ENCODE measurements around the gene ZBTB3. TPM values are rescaled to one million over a fixed set of nuclear protein-coding genes. Genes with fewer than 3 reads are reported as not detected.
"Not testable (repeated sequence)": the region's sequence is repeated elsewhere in the genome, so short reads cannot be mapped to it uniquely, and the experiment has no call there.

Gene ZBTB3
- total RNA-seq, 1 donor from 2014 or later: 6.1 TPM

DNA sequence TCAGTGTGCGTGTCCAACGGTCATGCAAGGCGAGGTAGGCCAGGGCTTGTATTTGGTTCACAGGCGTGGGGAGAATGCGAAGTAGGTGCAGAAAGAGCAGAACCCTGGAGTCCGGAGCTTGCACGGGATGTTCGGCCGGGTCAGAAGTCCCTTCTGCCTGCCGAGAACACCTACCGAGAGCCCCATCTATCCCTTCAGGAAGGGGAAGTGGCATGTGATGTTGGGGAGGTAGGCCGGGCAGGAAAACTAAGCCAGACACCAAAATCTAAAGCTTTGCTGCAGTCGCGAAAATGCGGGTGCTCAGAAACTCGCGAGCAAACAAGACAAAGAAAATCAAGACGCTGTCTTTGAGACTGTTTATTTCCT, 16.8 kb upstream of the ZBTB3 start:
- intact Hi-C loops (cut with DNase I): loop anchor here (5.0 kb wide), 1 partner anchor 43 kb away; the partner anchor contains the start of genes HNRNPUL2 and TTC9C
- no peak for TF ChIP-seq CTCF (IDR thresholded peaks at IDR 0.05)
- Histone ChIP-seq H3K27me3 (no peaks in the 10 kb centered on the region), H3K4me3 (peak overlapping the region; percentile 66 to 78), H3K36me3 (peaks cover 0 to 20% of the 10 kb centered on the region in 2 donors), H3K4me1 (peaks cover 29% of the 10 kb centered on the region), H3K9me3 (no peaks in the 10 kb centered on the region), H3K27ac (peak overlapping the region; percentile 98)
- DNase-seq (ENCODE audit: extremely low spot score in 2 of 2): no peak

DNA sequence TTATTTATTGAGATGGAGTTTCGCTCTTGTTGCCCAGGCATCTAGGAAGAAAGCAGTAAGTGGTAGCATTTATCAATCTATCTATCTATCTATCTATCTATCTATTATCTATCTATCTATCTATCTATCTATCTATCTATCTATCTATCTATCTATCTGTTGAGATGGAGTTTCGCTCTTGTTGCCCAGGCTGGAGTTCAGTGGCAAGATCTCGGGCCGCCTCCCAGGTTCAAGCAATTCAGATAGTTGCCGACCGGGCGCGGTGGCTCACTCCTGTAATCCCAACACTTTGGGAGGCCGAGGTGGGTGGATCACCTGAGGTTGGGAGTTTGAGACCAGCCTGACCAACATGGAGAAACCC, 6.9 kb upstream of the ZBTB3 start:
- H3K27ac ChIP-seq: peak overlapping the region; percentile 82
- H3K36me3 ChIP-seq; H3K9me3 ChIP-seq; DNase-seq (ENCODE audit: extremely low spot score in 2 of 2); H3K27me3 ChIP-seq: not testable (repeated sequence)
- intact Hi-C loops (cut with DNase I): loop anchor here (10.0 kb wide), 1 partner anchor 1404 kb away; the partner anchor contains the start of gene MACROD1
- peaks cover 27% of the 10 kb centered on the region for H3K4me1 ChIP-seq
- H3K4me3 ChIP-seq: peak overlapping the region; percentile 62 to 69

DNA sequence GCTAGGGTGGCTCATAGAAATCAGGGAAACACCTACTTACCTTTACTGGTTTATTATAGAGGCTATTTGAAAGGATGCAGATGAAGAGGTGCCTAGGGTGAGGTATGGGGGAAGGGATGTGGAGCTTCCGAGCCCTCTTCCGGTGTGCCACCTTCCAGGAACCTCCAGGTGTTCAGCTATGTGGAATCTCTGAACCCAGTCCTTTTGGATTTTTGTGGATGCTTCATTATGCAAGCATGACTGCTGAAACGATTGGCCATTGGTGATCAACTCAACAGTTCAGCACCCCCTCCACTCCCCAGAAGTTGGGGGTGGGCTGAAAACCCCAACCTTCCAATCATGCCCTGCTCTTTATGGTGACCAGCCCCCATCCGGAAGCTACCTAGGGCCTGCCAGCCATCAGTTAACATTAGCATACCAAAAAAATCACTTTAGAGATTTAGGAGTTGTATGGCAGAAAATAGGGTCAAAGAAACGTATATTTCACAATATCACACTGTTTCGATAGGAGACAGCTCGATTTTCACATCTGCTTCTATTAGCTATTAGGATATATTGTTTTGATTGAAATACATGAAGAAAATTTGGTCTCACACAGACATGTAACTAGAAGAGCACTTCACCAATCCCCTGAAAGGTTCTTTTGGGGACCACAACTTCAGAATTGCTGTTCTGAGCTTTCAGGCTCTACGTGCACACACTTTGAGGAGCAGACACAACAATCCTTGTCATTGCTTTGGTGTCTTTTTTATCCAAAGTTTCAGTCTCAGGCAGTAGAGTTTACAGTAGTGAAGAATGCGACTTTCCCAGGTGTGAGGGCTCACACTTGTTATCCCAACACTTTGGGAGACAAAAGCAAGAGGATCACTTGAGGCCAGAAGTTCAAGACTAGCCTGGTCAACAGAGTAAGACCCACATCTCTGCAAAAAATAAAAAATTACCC, 4.2 kb upstream of the ZBTB3 start:
- Histone ChIP-seq H3K36me3 (no peaks in the 10 kb centered on the region), H3K9me3 (no peaks in the 10 kb centered on the region), H3K27ac (no peak overlapping the region), H3K27me3 (no peaks in the 10 kb centered on the region), H3K4me3 (no peak overlapping the region), H3K4me1 (peaks cover 31% of the 10 kb centered on the region)
- TF ChIP-seq POLR2AphosphoS5 (IDR thresholded peaks at IDR 0.05; ENCODE audit: insufficient read depth in 1 of 2, low read depth in 1 of 2): no peak
- no peak for TF ChIP-seq CTCF (IDR thresholded peaks at IDR 0.05)
- TF ChIP-seq POLR2A (IDR thresholded peaks at IDR 0.05): no peak
- DNase-seq (ENCODE audit: extremely low spot score in 2 of 2): no peak
- intact Hi-C loops (cut with DNase I): no loop called here

DNA sequence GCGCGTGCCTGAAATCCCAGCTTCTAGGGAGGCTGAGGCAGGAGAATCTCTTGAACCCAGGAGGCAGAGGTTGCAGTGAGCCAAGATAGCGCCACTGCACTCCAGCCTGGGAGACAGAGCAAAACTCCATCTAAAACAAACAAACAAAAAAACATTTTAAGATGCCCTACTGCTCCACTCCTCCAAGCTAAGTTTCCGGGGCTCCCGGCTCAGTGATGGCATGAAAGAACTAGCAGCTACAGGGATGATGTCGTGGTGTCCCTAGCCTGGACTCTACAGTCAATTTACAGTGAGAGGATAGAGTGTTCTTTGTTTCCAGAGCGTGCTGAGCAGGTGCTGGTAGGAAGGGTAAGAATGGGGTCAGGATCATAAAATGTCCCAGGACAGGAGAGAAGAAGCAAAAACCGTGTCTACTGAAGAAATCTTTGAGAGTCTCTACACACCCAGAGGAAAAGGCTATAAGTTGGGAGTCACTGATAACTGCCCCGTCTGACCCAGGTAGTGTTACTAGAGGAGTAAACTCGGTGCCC, 1.2 kb upstream of the ZBTB3 start:
- no peak for TF ChIP-seq POLR2A (IDR thresholded peaks at IDR 0.05)
- no peak for TF ChIP-seq POLR2AphosphoS5 (IDR thresholded peaks at IDR 0.05; ENCODE audit: insufficient read depth in 1 of 2, low read depth in 1 of 2)
- no peak for TF ChIP-seq CTCF (IDR thresholded peaks at IDR 0.05)
- intact Hi-C loops (cut with DNase I): no loop called here
- Histone ChIP-seq H3K27me3 (no peaks in the 10 kb centered on the region), H3K9me3 (no peaks in the 10 kb centered on the region), H3K27ac (no peak overlapping the region), H3K4me1 (peaks cover 19% of the 10 kb centered on the region), H3K36me3 (peaks cover 0 to 11% of the 10 kb centered on the region in 2 donors), H3K4me3 (no peak overlapping the region)
- DNase-seq (ENCODE audit: extremely low spot score in 2 of 2): no peak

GRCh38 chr11:62752994-62753735, 795 bp downstream of the ZBTB3 start:
- Histone ChIP-seq H3K27ac (peak overlapping the region; percentile 89), H3K36me3 (peaks cover 0 to 11% of the 10 kb centered on the region in 2 donors), H3K9me3 (no peaks in the 10 kb centered on the region), H3K27me3 (no peaks in the 10 kb centered on the region), H3K4me3 (peak overlapping the region; percentile 57 to 72), H3K4me1 (peaks cover 19% of the 10 kb centered on the region)
- intact Hi-C loops (cut with DNase I): no loop called here
- TF ChIP-seq CTCF (IDR thresholded peaks at IDR 0.05) (no peak), POLR2AphosphoS5 (IDR thresholded peaks at IDR 0.05; ENCODE audit: insufficient read depth in 1 of 2, low read depth in 1 of 2) (no peak), POLR2A (IDR thresholded peaks at IDR 0.05) (no peak)
- DNase-seq (ENCODE audit: extremely low spot score in 2 of 2): no peak
